ENCODE measurements around the gene MEGF11.
A peak's percentile ranks its signal among the peaks of the same experiment; 100 is the strongest.

The MEGF11 gene

DNA sequence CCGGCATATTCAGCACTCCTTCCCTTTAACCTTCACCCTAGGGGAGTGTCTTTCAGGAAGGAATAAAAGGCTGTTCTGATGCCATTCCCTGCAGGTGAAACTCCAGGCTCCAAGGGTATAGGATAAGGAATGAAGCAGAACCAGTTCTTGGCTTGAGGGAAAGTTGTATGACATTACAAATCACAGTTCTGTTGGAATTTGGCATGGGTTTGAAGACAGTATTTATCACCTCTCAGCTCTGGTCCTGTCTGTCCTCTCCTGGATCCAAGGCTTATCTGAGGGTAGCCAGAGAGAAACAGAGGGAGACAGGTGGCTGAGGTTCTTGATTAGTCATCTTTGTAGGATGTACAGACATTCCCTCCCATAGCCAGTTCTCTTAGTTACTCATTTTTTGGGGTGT is 347.2 kb downstream of the MEGF11 start:
- H3K4me3 ChIP-seq (ENCODE audit: low read depth, low read length) = no peak overlapping the region
- no peak for DNase-seq (ENCODE audit: low read depth)
- TF ChIP-seq, protein P1, sequence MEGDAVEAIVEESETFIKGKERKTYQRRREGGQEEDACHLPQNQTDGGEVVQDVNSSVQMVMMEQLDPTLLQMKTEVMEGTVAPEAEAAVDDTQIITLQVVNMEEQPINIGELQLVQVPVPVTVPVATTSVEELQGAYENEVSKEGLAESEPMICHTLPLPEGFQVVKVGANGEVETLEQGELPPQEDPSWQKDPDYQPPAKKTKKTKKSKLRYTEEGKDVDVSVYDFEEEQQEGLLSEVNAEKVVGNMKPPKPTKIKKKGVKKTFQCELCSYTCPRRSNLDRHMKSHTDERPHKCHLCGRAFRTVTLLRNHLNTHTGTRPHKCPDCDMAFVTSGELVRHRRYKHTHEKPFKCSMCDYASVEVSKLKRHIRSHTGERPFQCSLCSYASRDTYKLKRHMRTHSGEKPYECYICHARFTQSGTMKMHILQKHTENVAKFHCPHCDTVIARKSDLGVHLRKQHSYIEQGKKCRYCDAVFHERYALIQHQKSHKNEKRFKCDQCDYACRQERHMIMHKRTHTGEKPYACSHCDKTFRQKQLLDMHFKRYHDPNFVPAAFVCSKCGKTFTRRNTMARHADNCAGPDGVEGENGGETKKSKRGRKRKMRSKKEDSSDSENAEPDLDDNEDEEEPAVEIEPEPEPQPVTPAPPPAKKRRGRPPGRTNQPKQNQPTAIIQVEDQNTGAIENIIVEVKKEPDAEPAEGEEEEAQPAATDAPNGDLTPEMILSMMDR (IDR thresholded peaks at IDR 0.05; ENCODE audit: low read depth, low read length, missing control alignments) = no peak

DNA sequence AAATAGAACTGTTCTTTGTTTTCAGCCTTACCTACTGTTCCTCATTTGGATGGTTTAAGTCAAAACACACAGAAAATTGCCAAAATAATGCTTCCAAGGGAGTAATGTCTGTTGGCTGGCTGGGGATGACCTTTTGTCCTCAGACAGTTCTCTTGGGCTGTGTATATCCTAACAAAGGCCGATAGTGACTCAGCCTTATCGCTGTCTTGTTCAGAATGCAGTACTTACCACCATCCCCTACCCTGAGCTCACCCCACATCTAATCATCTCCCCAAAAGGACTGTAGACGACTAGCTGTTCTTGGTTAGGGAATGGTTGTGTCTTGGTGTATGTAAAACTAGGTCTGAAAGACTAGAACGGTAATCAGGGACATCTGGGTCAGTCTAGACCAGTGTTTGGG is 349.2 kb downstream of the MEGF11 start:
- TF ChIP-seq, protein P1 (IDR thresholded peaks at IDR 0.05; ENCODE audit: low read depth, low read length, missing control alignments) = no peak
- H3K4me3 ChIP-seq (ENCODE audit: low read depth, low read length) = no peak overlapping the region
- DNase-seq (ENCODE audit: low read depth) = no peak

DNA sequence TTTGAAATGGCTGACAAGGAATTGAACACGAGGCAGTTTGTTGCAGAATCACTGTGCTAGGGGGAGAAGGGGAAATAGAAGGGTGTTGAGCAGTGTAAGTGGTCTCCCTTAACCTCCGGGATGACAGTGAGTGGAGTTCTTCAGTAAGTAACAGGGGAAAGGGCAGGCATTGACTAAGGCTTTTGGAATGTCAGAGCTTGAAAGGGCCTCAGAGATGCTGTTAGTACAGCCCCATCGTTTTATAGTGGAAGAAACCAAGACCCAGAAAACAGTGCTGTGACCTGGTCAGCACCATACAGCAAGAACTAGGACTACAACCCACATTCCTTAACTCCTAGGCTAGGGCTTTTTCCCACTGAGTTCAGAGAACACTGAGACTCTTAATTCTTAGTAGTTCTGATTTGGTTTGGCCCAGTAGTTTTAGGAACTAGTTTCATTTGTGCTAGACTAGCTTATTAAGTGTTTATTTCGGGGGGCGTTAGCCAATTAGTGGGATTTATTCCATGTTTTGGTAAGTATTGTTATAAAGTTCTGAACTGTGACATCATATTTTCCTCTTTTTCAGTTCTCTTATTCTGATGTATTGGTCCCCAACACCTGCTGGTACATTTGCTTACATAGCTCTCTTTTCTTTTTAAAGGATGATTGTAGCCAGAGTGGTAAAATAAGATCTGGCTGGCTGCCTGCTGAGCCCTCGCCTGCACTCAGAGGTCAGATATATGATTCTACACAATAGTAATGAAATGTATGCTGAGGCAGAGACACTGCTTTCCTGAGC is 350.1 kb downstream of the MEGF11 start:
- DNase-seq (ENCODE audit: low read depth) = no peak
- H3K4me3 ChIP-seq (ENCODE audit: low read depth, low read length) = no peak overlapping the region
- TF ChIP-seq, protein P1 (IDR thresholded peaks at IDR 0.05; ENCODE audit: low read depth, low read length, missing control alignments) = no peak

DNA sequence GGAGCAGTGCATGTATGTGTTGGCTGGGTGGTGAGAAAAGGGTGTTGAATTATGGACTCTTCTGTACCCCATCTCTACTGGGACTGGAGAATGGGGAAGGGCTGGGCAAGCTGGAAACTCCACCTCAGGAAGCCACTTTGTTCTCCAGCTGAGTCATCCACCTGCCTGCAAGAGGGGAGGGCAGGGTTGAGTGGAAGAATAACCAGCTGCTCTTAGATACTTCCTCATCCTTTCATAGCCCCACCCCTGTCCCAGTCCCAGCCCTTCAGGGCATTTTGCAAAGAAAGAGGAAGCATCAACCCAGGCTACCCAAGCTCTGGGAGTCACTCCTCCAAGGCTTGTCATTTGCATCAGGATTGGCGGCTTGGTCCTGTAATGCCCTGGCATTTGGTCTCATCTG is 351.2 kb downstream of the MEGF11 start:
- H3K4me3 ChIP-seq (ENCODE audit: low read depth, low read length) = no peak overlapping the region
- peak; percentile 47 for DNase-seq (ENCODE audit: low read depth)
- TF ChIP-seq, protein P1 (IDR thresholded peaks at IDR 0.05; ENCODE audit: low read depth, low read length, missing control alignments) = no peak

DNA sequence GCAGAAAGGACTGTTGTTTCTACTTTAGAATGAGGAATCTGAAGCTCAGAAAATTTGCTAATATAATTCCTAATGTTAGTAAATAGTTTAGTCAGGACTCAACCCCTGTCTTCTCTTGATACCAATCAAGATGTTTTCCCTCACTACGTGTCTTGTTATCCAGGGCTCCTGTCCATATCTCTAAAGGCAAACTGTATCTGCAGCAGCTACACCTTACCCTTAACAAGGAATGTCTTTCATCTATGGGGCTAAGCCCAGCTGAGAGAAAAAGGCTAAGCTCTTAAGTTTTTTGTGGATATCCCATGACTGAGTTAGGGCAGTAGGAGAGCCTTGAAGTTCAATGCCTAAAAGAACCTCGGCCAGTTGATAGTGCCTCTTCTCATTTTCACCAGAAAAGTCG is 351.7 kb downstream of the MEGF11 start:
- TF ChIP-seq, protein P1 (IDR thresholded peaks at IDR 0.05; ENCODE audit: low read depth, low read length, missing control alignments) = no peak
- no peak for DNase-seq (ENCODE audit: low read depth)
- H3K4me3 ChIP-seq (ENCODE audit: low read depth, low read length) = no peak overlapping the region

DNA sequence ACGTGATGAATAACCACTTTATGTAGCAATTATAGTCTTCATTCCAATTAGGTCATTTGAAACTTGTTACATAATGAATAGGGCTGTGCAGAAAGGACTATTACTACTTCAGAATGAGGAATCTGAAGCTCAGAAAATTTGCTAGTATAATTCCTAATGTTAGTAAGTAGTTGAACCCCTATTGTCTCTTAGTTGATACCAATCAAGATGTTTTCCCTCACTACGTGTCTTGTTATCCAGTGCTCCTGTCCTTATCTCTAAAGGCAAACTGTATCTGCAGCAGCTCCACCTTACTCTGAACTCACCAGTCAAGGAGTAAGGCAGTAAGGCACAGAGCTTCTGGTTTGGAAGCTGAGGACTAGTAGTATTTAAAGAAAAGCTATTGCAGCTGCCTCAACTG is 352.2 kb downstream of the MEGF11 start:
- TF ChIP-seq, protein P1 (IDR thresholded peaks at IDR 0.05; ENCODE audit: low read depth, low read length, missing control alignments) = no peak
- H3K4me3 ChIP-seq (ENCODE audit: low read depth, low read length) = no peak overlapping the region
- DNase-seq (ENCODE audit: low read depth) = no peak

DNA sequence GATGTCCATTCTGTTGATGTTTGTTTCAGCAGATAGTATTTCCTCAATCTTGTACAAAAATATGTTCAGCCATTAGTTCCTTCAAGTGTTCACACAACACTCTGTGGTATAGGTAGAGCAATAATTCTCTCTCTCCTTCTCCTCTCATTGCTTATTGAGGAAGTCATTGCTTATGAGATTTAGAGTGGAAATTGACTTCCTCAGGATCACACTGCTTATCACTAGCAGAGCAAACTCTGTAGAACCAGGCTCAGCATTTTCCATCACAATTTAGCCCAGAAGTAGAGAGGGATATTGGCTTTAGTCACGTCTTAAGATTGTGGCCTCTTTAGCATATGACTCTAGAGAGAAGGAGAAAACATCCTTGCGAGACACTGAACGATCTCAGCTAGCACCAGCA is 353.1 kb downstream of the MEGF11 start:
- TF ChIP-seq, protein P1 (IDR thresholded peaks at IDR 0.05; ENCODE audit: low read depth, low read length, missing control alignments) = no peak
- no peak overlapping the region for H3K4me3 ChIP-seq (ENCODE audit: low read depth, low read length)
- DNase-seq (ENCODE audit: low read depth) = no peak
